OCI-LY7 (cell line): ENCODE measurements around the gene UBE2G2.

Experiments used
- EZH2phosphoT487 ChIP-seq: fragments of 200-600 bp; sonication (generic); IDR thresholded peaks from 2 replicates; pipeline ENCODE4 v1.6.1; 2018; ENCODE audit warnings: low read depth, borderline replicate concordance, mild to moderate bottlenecking, mixed run types, antibody characterized with exemption, low read length, moderate library complexity, mixed read lengths
- TF ChIP-seq, protein P1 (sequence below): fragments of 200-600 bp; sonication (generic); conservative IDR thresholded peaks from 2 replicates; pipeline ENCODE4 v1.5.1; 2014; ENCODE audit warnings: mild to moderate bottlenecking, antibody characterized with exemption, low read length, moderate library complexity, mixed read lengths

DNA sequence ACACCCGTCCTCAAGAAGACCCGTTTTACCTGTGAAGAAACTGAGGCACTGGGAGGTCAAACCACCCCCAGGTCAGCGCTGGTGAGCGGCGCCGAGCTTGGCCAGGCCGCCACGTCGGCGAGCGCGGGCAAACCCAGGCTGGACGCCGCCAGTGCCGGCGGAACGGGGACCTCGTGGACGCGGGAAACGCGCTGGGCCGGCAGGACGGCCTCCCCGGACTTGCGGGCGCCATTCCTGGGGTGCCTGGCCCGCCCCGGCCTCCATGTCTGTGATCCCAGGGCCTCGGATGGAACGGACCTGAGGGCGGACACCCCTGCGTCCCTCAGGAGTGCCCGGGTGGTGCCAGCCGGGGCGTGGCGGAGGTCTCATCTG, 17.0 kb upstream of the UBE2G2 start:
- TF ChIP-seq EZH2phosphoT487 = no peak
- TF ChIP-seq, protein P1, sequence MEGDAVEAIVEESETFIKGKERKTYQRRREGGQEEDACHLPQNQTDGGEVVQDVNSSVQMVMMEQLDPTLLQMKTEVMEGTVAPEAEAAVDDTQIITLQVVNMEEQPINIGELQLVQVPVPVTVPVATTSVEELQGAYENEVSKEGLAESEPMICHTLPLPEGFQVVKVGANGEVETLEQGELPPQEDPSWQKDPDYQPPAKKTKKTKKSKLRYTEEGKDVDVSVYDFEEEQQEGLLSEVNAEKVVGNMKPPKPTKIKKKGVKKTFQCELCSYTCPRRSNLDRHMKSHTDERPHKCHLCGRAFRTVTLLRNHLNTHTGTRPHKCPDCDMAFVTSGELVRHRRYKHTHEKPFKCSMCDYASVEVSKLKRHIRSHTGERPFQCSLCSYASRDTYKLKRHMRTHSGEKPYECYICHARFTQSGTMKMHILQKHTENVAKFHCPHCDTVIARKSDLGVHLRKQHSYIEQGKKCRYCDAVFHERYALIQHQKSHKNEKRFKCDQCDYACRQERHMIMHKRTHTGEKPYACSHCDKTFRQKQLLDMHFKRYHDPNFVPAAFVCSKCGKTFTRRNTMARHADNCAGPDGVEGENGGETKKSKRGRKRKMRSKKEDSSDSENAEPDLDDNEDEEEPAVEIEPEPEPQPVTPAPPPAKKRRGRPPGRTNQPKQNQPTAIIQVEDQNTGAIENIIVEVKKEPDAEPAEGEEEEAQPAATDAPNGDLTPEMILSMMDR = no peak
